GM12874 (cell line): ENCODE data around the gene USP17L12.
"Not testable (repeated sequence)": the region's sequence is repeated elsewhere in the genome, so short reads cannot be mapped to it uniquely, and the experiment has no call there.

Experiments used
- CTCF ChIP-seq: IDR thresholded peaks from 2 replicates; pipeline ENCODE4 v1.5.1; 2011; ENCODE audit warnings: low read depth, mild to moderate bottlenecking, control low read depth, low read length, moderate library complexity; ENCODE audit not compliant: insufficient read depth

The USP17L12 gene

GRCh38 chr4:9247953-9248680 lies 28.2 kb downstream of the USP17L12 start, which contains the start of gene USP17L18:
Gene USP17L18, plus strand, starts transcription at chr4:9248630. Its CDS starts 0 bp downstream, at chr4:9248630.
- not testable (repeated sequence) for TF ChIP-seq CTCF

GRCh38 chr4:9253078-9253477 lies 33.1 kb downstream of the USP17L12 start, which contains the start of gene USP17L19:
Gene USP17L19, plus strand, starts transcription at chr4:9253378. Its CDS starts 0 bp downstream, at chr4:9253378.
- not testable (repeated sequence) for TF ChIP-seq CTCF

- not testable (repeated sequence) for TF ChIP-seq CTCF
These were observed 37.9 kb downstream of the USP17L12 start, which contains the start of gene USP17L20 for GRCh38 chr4:9257824-9258223. Gene USP17L20, plus strand, starts transcription at chr4:9258124. Its CDS starts 0 bp downstream, at chr4:9258124.

DNA sequence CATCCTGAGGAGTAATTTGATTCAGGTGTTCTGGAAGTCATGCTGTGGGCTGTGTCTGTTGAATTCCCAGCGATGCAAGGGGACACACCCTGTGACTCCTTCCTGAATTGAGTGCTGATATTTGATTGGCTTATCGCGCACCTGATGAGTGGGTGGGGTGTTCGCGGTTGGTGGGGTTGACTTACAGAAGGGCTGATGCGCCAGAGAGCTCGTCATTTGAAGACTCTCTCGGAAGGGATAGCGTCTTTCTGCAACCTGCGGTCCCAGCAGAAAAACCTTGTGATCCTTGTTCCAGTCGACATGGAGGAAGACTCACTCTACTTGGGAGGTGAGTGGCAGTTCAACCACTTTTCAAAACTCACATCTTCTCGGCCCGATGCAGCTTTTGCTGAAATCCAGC lies 42.6 kb downstream of the USP17L12 start, which contains the start of gene USP17L21:
Gene USP17L21 (plus strand): TSS at position 301 of the 400 bp plus-strand sequence. CDS start 0 bp downstream, at position 301.
- TF ChIP-seq CTCF, result not testable (repeated sequence)

- TF ChIP-seq CTCF, result not testable (repeated sequence)
These were observed 47.4 kb downstream of the USP17L12 start, which contains the start of gene USP17L22 for GRCh38 chr4:9267319-9267718. Gene USP17L22, plus strand, starts transcription at chr4:9267619. Its CDS starts 0 bp downstream, at chr4:9267619.
